Muscle of arm (tissue), 12 donors: ENCODE data around the gene KRT81. TPM values are rescaled to one million over a fixed set of nuclear protein-coding genes. Genes with fewer than 3 reads are reported as not detected.
"Not testable (repeated sequence)": the region's sequence is repeated elsewhere in the genome, so short reads cannot be mapped to it uniquely, and the experiment has no call there.

Source experiments
- DNase-seq: peaks from one replicate; pipeline ENCODE4 v3.0.0-alpha.2; 2013
- polyA plus RNA-seq, 12 donors: library from polyadenylated mRNA; unstranded; fragments of 120-200 nt; gene quantifications; one replicate each; pipeline ENCODE4 v1.2.1, GENCODE V29; 2013; ENCODE audit not compliant: insufficient read length in 12 of 12

The KRT81 gene
- polyA plus RNA-seq, 12 donors, result 0.08 to 0.25 (median 0.14) TPM; not detected in 5

DNA sequence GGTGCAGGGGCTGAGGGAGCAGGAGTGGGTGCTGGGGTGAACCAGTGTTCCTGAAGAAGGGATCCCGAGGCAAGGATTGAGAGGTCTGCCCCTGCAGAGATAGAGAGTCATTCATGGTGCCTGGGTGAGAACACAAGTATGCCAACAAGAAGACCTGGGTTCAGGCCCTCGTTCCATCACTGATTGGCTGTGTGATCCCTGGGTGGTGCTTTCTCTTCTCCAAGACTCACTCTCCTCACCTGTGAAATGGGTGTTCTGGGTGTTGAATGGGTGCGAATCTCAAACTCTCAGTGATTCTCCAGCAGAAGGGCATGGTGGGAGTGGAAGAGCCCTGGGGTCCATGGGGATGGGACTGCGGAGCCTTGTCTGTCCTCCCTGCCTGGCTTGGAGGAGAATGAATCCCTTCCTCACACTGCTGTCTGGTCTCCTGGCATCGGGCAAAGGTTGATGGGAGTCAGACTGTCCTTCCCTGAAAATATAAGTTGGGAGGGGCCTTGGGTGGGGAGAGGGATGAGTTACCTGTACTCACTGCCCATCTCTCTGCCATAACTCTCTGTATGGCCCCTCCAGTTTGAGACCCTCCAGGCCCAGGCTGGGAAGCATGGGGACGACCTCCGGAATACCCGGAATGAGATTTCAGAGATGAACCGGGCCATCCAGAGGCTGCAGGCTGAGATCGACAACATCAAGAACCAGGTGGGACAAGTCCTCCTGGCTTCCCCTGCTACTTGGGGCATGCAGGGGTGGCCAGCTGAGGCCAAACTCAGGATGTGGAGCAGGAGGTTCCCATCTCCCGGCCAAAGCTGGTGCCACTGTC is 48.7 kb downstream of the KRT81 start:
- no peak for DNase-seq

GRCh38 chr12:52241205-52241842 is 50.0 kb downstream of the KRT81 start:
- no peak for DNase-seq

DNA sequence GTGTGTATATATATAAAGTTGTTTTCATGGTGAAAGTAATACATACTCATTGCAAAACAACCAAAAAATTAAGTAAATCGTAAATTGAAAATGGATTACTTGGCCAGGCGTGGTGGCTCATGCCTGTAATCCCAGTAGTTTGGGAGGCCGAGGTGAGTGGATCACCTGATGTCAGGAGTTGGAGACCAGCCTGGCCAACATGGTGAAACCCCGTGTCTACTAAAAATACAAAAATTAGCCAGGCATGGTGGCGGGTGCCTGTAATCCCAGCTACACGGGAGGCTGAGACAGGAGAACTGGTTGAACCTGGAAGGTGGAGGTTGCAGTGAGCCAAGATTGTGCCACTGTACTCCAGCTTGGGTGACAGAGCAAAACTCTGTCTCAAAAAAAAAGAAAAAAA is 51.1 kb downstream of the KRT81 start:
- DNase-seq, result not testable (repeated sequence)

DNA sequence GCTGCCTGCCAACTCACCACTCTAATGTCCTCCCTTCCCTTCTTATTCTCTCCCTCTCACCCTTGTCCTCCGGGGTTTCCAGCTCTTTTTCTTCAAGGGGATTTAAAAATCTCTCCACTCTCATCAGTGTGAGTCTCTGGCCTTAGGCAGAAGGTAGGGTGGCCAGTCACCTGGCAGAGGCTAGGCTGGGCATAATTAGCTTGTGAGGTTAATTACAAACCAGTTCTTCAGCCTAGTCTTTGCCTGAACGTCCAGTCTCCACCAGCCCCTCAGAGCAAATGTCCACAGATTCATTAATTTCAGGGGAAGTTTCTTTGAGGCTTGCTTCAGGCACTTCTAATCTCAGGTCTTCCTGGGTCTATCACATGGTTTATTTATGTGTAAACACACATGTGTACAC is 51.6 kb downstream of the KRT81 start:
- no peak for DNase-seq

GRCh38 chr12:52238916-52239646 is 52.3 kb downstream of the KRT81 start:
- DNase-seq, result no peak

DNA sequence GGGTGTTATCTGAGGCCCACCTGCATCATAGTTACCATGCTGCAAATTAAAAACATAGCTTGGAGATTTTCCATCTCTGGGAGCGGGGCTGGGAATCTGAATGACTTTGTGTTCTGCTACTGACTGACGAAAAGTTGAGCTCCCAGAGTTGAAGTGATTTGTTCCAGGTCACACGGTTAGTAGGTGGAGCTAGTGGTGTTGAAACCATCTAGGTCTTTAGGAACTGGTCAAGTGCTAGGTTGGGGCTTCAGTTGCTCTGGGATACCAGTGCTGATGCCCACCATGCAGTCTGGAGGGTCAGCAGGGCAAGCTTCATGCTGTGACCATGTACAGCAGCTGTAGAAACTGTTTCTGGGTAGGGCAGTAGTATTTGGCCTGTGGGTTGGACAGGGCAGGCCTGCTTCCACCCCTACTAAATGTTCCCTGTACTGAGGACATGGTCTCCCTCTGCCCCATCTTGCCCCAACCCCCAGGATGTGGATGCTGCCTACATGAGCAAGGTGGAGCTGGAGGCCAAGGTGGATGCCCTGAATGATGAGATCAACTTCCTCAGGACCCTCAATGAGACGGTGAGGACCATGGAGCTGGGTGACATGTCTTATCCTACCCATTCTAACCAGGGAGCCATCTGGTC is 53.0 kb downstream of the KRT81 start:
- no peak for DNase-seq

DNA sequence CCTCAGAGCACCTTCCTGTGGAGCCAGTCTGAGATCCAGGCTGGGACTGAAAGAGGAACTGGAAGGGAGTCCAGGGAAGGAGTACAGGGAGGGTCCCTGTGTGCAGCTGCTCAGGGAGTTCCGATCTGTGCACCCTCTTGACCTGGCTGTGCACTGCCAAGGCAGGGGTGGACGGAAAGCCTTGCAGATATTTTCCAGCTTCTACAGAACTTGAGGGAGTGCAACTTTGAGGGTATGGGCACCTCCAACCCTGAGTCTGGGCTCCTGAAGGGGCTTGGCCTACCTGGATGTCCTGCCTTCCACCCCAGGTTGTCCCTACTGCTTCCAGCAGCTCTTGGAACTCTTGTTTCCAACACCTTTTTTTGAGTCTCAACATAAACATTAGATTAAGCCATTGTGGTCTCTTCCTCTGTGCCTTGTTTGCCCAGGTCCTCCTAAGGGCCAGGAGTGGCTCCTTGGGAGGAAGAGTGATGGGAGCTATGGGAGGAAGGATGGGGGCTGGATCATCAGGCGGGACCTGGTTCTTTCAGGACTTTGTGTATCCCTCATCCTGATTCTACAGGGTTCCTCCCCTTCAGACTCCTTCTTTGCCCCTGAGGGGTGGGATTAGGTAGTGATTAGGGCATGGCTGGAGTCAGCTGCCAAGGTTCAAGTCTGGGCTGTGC is 54.8 kb downstream of the KRT81 start:
- DNase-seq, result no peak

Other genes starting within 250 kb of the KRT81 start
- 100 to 1,000 TPM in 2 of 12 donors, 10 to 100 TPM in 9, not detected in 1; 17.2 to 132 (median 32.6) TPM for gene NR4A1, start 240.1 kb downstream of the KRT81 start, polyA plus RNA-seq
- gene ATG101, start 221.6 kb downstream of the KRT81 start, polyA plus RNA-seq, result 10 to 100 TPM in 11 of 12 donors, not detected in 1; 16.1 to 32.0 (median 23.8) TPM
- under 1 TPM in 2 of 12 donors, not detected in 10; 0.19 to 0.44 TPM for gene SMIM41, start 211.8 kb downstream of the KRT81 start, polyA plus RNA-seq
- gene KRT80, start 99.5 kb downstream of the KRT81 start, polyA plus RNA-seq, result 10 to 100 TPM in 3 of 12 donors, 1 to 10 TPM in 8, not detected in 1; 4.0 to 13.2 (median 8.4) TPM
- 1 to 10 TPM in 3 of 12 donors, under 1 TPM in 6, not detected in 3; 0.69 to 3.3 (median 0.81) TPM for gene KRT7, start 58.3 kb downstream of the KRT81 start, polyA plus RNA-seq
- gene KRT86, start 16.9 kb downstream of the KRT81 start, polyA plus RNA-seq, result under 1 TPM in 9 of 12 donors, not detected in 3; 0.10 to 0.50 (median 0.21) TPM
- gene KRT83, start 29.9 kb upstream of the KRT81 start, polyA plus RNA-seq, result under 1 TPM in 1 of 12 donors, not detected in 11; 0.09 TPM
- under 1 TPM in 2 of 12 donors, not detected in 10; 0.44 to 0.52 TPM for gene KRT85, start 75.9 kb upstream of the KRT81 start, polyA plus RNA-seq
- gene KRT84, start 94.1 kb upstream of the KRT81 start, polyA plus RNA-seq, result under 1 TPM in 1 of 12 donors, not detected in 11; 0.11 TPM
- under 1 TPM in 1 of 12 donors, not detected in 11; 0.07 TPM for gene KRT82, start 114.8 kb upstream of the KRT81 start, polyA plus RNA-seq
- not detected for gene KRT75, start 142.8 kb upstream of the KRT81 start, polyA plus RNA-seq
- 1 to 10 TPM in 1 of 12 donors, under 1 TPM in 1, not detected in 10; 0.82 to 1.1 TPM for gene KRT6B, start 160.6 kb upstream of the KRT81 start, polyA plus RNA-seq
- gene KRT6C, start 182.3 kb upstream of the KRT81 start, polyA plus RNA-seq, result 1 to 10 TPM in 1 of 12 donors, under 1 TPM in 3, not detected in 8; 0.15 to 4.9 (median 0.91) TPM
- gene KRT6A, start 201.7 kb upstream of the KRT81 start, polyA plus RNA-seq, result 100 to 1,000 TPM in 1 of 12 donors, 10 to 100 TPM in 1, 1 to 10 TPM in 2, under 1 TPM in 2, not detected in 6; 0.05 to 120 (median 5.8) TPM
- 1,000 to 10,000 TPM in 1 of 12 donors, 100 to 1,000 TPM in 2, 10 to 100 TPM in 1, 1 to 10 TPM in 2, under 1 TPM in 4, not detected in 2; 0.07 to 1,328 (median 2.6) TPM for gene KRT5, start 228.9 kb upstream of the KRT81 start, polyA plus RNA-seq